ENCODE results near the gene ERC1.
"Not testable (repeated sequence)": the region's sequence is repeated elsewhere in the genome, so short reads cannot be mapped to it uniquely, and the experiment has no call there.

Gene ERC1

GRCh38 chr12:1246637-1247036, 255.6 kb downstream of the ERC1 start:
- DNase-seq = peak; percentile 12

DNA sequence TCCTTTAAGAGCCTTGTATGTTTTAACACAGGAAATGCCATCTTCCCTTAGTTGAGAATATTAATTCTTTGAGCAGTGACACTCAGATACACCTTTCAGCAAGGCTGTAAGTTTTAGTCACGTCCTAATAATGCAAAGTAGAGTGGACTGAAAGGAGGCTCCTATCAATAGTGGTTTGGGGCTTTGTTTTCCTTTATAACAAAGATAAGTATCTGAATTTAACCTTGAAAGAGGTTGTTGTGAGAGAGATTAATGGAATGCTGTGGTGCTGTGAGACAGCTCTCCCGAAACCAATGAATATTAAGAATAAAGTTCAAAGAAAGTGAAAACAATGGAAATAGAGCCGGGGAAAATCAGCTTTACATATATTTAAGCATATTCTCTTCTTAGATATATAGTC, 259.6 kb downstream of the ERC1 start:
- no peak for DNase-seq

DNA sequence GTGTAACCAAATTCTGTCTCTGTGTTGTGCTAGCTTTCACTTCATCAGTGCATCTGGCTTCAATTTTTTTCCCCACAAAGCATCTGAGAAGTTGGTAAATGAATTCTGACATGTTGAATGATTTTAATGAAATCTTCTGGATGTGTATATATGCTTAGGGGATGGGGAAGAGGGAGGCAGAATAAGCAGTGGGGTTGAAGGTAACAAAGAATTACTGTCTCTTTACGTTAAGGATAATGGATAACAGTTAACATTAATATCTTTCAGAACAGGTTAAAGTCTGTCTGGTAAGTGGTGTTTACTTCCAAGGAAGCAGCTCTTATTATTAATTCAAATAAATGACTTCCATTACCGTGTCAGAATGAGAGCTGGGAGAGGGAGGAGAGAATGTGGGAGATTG, 261.7 kb downstream of the ERC1 start:
- DNase-seq = no peak

- DNase-seq = not testable (repeated sequence)
Measured at GRCh38 chr12:1255125-1255524, 264.1 kb downstream of the ERC1 start.

- not testable (repeated sequence) for DNase-seq
Measured at GRCh38 chr12:1255854-1256253, 264.8 kb downstream of the ERC1 start.

DNA sequence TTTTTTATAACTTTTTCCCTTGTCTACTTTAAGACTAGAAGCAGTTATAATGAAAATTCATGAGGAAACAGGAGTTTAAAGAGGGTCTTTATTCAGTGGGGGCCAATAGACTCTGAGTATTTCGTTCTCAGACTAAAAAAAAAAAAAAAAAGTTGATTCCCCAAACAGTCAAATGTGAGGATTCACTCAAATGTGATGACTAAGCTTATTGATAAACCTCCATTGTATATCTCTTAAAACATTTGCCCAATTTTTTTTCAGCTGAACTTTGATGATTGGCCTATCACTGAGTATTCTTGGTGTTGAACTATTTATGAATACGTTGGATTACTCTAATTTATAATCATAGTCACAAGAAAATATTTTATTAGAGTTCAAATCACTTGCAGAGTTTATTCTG, 265.3 kb downstream of the ERC1 start:
- DNase-seq = no peak

DNA sequence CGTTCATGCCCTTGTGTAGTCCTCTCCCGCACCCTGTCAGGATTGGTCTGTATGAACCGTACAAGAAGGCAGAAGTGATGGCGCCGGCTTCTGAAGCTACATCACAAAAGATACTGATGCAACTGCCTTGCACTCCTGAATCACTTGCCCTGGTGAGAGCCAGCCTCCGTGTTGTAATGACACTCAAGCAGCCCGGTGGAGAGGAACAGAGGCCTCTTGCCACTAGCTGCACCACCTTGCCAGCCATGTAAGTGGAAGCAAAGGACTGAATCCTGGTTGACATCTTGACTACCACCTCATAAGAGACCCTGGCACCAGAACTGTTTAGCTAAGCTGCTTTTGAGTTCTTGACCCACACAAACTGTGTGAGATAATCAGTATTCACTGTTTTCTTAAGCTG, 266.0 kb downstream of the ERC1 start:
- DNase-seq = no peak

- DNase-seq = no peak
Measured at GRCh38 chr12:1262011-1262410, 271.0 kb downstream of the ERC1 start.

DNA sequence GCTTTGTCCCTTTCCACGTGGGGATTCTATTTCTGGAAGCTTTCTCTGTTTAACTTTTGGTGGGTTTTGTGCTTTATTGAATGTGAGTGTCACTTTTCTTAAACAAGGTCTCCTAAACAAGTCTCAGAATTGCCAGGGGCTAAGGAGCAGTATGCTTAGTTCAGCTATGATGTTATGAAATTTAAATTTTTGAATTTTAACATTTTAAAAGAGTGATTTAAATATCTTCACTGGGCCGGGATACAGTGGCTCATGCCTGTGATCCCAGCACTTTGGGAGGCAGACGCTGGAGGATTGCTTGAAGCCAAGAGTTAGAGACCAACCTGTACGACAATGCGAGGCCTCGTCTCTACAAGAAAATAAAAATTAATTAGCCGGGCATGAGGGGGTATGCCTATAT, 276.2 kb downstream of the ERC1 start:
- no peak for DNase-seq

GRCh38 chr12:1272142-1272541, 281.1 kb downstream of the ERC1 start:
- no peak for DNase-seq

DNA sequence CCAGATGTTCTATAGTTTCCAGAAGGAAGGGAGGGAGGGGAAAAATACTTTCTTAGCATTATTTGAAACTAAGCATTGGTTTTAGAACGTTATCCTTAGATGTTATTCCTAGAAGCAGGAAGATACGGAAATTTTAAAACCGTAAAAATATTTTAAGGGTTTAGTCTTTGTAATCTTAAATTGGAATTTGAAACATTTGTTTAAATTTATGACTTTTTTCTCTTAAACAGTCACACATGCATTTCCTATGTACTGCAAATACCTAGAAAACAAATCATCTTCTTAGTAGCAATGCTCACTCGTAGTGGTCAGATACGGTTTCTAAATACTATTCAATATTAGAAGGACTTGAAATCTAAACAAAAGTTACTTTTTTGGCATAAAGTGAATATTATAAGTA, 282.0 kb downstream of the ERC1 start:
- DNase-seq = peak; percentile 21

GRCh38 chr12:1277905-1278304, 286.9 kb downstream of the ERC1 start:
- no peak for DNase-seq

DNA sequence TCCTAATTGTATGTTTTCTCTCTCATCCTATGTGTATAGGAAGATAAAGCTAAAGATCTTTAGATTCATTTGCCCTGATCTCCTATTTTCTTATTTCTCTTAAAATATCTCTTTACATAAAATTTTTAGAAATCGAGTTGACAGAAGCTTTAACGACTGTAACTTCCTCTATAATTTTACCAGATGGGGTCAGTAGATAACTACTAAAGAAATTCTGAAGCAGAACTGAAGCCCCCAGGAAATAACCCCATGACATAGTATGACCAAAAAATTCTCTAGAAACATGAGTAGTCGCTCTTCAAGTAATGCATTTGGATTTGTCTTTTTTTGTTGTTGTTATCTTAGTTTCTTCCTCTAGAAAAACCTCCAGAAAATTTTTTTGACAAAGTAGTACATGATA, 288.0 kb downstream of the ERC1 start:
- DNase-seq = no peak

GRCh38 chr12:1280059-1280458, 289.0 kb downstream of the ERC1 start:
- DNase-seq = no peak

DNA sequence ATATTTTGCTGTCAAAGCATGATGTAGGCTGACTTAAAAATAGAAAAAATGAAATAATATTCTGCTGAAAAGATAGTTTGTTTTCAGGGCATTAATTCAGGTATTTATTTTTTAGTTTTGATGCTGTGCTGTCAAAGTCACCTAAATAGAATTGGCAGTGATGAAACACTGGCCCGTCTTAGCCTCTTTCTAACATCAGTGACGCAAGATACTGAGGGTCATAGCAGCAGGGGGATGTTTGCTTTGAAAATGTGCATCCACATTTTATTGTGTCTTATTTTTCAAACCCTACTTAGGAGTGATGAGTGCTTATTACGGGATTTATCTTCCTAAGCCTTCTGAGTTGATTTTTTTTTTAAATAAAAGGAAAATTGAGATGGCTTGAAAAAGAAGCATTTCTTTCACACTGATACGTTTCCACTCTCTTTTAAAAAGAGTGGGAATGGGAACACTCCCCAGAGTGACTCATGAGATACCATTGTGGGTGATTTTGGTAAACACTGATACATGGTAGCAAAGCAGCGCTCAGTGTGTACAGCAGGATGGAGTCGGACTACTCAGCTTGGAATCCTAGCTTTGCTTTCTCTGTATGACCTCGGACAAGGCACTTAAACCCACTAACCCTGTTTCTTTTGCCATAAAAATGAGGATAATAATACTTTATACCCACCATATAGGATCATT, 290.8 kb downstream of the ERC1 start:
- peak; percentile 74 for DNase-seq

- DNase-seq = no peak
Measured at GRCh38 chr12:1282670-1283315, 291.8 kb downstream of the ERC1 start.

DNA sequence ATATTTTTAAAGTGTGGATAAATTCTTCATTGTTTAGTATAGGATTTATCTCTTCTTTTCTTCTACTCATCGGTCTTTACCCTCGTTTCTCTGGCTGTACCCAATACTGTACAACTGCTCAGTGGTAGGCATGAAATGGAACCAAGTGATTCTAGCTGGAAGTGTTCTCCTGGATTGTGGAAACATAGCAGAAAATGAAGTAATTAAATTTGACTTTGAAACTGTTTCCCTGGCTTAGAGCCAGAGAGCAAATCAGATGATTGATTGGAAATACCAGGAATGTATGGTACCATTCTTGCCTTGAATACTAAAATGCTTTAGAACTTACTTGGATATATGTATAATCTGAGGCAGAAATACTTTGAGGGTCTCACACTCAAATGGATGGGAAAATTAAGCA, 292.3 kb downstream of the ERC1 start:
- no peak for DNase-seq

GRCh38 chr12:1284611-1285010, 293.6 kb downstream of the ERC1 start:
- DNase-seq = peak; percentile 21

- no peak for DNase-seq
Measured at GRCh38 chr12:1287446-1287975, 296.5 kb downstream of the ERC1 start.

DNA sequence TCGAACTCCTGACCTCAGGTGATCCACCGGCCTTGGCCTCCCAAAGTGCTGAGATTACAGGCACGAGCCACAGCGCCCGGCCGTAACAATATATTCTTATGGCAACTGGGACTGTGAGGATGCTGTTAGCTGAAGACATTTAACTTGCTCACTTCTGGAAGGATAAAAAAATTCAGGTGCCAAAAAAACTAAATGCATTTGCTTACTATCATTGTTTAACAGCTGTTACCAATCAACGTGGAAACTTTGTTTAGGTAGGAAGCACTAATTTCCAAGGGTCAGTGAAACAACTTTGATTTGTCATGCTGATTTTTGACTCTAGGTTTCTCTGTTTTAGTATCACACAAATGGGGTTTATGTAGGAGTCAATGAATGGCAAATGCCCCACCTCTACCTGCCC, 297.3 kb downstream of the ERC1 start:
- no peak for DNase-seq

GRCh38 chr12:1289371-1290155, 298.5 kb downstream of the ERC1 start:
- no peak for DNase-seq

GRCh38 chr12:1290716-1291115, 299.7 kb downstream of the ERC1 start:
- no peak for DNase-seq

- no peak for DNase-seq
Measured at GRCh38 chr12:1291601-1292332, 300.7 kb downstream of the ERC1 start.

Data from fibroblast of skin of back (primary cell).